ENCODE results near the gene NT5E.
"Not testable (repeated sequence)": the region's sequence is repeated elsewhere in the genome, so short reads cannot be mapped to it uniquely, and the experiment has no call there.

The NT5E gene

DNA sequence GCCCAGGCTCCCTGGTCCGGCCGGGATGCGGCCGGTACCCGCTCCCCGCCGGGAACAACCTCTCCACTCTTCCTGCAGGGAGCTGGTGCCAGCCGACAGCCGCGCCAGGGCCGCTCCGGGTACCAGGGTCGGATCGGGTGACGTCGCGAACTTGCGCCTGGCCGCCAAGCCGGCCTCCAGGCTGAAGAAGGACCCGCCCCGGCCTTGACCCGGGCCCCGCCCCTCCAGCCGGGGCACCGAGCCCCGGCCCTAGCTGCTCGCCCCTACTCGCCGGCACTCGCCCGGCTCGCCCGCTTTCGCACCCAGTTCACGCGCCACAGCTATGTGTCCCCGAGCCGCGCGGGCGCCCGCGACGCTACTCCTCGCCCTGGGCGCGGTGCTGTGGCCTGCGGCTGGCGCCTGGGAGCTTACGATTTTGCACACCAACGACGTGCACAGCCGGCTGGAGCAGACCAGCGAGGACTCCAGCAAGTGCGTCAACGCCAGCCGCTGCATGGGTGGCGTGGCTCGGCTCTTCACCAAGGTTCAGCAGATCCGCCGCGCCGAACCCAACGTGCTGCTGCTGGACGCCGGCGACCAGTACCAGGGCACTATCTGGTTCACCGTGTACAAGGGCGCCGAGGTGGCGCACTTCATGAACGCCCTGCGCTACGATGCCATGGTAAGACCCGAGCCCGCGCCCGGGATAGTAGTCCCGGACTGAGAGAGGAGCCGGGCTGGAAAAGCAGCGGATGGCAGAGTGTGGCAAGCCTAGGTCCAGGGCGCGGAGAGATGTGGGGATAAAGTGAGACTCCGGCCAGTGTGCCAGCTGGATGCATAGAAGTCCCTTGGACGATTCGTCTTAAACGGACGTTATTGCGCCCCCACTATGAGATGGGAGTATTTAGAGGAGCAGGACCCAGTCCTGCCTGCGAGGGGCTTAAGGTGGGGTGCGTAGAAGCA is at the start of gene NT5E:
Gene NT5E, plus strand, starts transcription at position 266 of the 942 bp plus-strand sequence. Its CDS starts 57 bp downstream, at position 323.
- DNase-seq, result no peak

GRCh38 chr6:85400331-85400730 is 49.6 kb upstream of the NT5E start:
- no peak for DNase-seq

DNA sequence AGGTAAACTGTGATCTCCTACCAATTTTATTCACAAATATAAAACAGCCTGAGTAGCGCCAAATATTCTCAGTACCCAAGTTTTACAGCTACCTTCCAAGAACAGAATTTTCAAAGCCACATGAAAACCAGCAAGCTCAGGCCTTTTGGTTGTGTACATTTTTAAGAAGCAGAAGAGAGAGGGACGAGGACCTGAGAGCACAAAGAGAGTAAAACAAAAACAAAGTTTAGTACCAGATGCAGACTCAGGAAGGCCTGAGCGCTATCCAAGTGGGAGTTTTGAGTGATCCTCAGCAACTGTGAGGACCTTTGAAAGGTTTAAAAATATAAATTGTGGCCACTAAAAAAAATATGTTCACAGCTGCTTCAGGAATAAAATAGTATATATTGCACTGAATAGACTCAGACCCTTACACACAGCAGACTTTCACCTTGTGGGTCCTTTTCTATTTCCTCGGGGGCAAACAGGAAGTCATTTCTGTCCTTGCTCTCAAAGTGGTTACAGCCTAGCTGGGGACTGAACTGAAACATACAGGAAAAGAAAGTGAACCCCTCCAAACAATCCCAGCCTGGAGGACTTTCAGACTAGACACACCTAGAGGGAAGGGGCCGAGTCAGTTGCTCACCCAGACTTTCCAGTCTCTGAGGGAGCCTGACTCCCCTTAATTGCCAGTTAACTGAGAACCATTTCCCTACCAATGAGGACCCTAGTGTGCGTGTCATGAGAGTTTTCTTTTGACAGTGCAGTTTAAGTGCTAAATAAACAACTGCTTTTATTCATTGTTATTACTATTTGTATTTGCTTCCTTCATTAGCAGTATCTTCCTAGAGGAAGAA is 48.5 kb upstream of the NT5E start:
- DNase-seq, result no peak

- no peak for DNase-seq
Measured at GRCh38 chr6:85402071-85402470, 47.8 kb upstream of the NT5E start.

GRCh38 chr6:85402922-85403321 is 47.0 kb upstream of the NT5E start:
- DNase-seq, result no peak

- DNase-seq, result no peak
Measured at GRCh38 chr6:85403331-85404015, 46.4 kb upstream of the NT5E start.

DNA sequence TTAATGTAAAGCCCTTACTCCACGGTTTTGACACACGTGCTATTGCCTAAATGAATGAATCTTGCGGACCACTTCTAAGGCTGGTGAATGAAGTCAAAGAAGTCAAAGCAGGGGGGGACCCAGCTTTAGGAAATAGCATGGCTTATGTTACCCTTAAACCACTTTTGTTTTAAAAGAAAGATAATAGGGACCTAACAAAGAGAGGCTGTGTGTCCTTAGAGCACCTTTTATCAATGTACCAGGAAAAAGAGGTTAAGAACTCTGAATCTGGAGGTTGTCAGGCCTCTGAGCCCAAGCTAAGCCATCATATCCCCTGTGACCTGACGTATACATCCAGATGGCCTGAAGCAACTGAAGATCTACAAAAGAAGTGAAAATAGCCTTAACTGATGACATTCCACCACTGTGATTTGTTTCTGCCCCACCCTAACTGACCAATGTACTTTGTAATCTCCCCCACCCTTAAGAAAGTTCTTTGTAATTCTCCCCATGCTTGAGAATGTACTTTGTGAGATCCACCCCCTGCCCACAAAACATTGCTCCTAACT is 45.8 kb upstream of the NT5E start:
- not testable (repeated sequence) for DNase-seq

DNA sequence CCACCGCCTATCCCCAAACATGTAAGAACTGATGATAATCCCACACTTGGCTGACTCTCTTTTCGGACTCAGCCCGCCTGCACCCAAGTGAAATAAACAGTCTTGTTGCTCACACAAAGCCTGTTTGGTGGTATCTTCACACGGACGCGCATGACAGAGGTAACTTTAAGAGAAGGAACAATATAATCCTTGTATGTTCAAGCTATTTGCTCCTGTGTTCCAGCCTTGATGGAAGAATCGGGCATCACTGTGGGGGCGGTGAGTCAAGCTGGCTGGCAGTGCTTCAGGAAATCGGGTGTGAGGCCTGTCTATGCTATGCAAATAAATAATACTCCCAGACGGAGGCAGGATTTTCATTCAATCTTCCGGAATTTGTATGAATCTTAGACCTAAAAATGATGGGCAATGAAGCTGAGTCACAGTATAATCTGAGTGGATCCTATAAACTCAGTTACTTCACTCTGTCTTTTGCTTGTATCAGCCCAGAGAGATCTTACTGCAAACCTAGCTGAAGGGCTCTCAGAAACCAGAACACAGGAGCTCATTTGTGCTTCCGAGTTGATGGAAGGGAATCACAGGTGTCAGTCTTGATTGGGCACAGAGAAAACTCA is 45.2 kb upstream of the NT5E start:
- DNase-seq, result no peak

DNA sequence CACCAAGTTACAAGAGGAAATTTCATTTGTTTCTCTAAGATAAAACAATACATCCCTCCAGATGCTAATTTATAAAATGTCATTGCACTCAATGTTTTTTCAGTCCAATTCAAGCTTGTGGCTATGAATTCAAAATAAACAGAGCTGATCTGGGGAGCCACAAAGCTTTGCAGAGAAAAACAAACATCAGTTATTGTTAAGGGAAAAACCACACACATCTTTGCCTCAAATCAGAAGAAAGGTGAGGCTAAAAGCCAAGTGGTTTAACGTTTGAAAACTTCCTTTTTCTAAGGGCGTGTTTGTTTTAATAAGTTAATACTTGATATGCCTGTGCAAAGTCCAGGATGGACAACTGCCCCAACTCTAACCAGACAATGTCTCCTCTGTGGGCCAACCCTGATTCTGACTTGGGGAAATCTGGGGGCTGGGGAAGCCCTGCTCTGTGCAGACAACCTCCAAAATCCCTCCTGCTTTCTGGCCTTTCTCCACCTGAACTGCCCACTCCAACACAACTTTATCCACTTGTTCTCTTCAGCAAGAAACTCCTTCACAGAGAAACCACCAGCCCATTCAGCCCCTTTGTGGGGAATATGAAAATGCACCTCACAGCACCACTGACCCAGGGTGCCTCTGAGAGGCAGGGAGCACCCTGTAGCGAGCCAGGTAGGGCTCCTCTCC is 44.6 kb upstream of the NT5E start:
- DNase-seq, result no peak

GRCh38 chr6:85405853-85406198 is 44.1 kb upstream of the NT5E start:
- no peak for DNase-seq

DNA sequence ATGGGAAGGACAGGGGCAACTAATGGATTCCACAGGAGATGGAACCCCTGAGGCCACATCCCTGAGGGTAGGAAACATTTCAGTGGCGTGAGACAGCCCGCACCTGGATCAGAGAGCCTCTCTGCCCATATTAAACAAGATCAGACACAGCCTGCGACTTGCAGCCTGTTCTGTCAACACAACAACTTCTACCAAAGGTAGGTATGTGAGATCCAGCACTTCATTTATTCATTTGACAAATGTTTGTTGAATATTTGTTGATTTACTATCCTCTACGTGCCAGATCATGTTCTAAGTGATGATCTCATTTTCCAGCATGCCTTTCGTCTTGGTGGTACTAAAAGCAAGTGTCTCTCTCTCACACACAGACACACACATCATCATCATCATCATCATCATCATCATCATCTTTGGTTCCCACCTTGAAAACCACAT is 43.2 kb upstream of the NT5E start:
- DNase-seq, result no peak

- DNase-seq, result no peak
Measured at GRCh38 chr6:85408039-85408438, 41.8 kb upstream of the NT5E start.

GRCh38 chr6:85412911-85413430 is 36.9 kb upstream of the NT5E start:
- DNase-seq, result no peak

DNA sequence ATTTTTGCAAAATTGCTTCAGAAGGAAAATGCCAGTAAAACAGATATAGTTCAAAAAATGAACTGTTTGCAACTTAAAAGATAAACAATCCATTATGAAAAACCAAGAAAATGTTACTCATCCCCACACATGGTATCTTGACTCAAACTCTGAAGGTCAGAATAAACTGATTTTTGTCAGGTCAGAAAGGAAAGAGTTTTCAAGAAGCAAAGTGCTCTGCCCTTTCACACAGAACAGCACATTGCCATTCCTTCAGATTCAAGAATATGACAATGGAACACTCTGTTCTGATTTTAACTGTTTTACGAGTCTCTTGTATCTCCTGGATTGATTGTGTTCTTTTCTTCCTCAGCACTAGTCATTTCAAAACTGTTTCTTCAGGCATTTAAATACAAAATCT is 33.8 kb upstream of the NT5E start:
- DNase-seq, result no peak

DNA sequence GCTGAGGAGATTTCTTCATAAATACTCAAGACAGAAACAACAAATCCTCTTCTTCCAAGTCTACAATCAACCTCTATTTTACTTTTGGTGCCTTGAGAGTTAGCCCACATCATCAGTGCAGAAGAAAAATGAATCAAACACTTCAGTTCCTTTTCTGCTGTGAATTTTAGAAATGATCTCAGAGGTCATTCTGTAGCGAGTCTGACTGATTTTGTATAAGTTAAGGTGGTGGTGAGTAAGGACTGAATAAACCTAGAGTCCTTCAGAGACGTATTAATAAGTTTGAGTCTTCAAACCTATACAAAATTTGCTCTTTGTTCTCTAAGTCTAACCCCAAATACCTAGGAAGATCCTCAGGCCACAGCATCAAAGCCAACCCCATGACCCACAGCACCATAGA is 33.1 kb upstream of the NT5E start:
- no peak for DNase-seq

- no peak for DNase-seq
Measured at GRCh38 chr6:85417336-85417735, 32.5 kb upstream of the NT5E start.

GRCh38 chr6:85418059-85418458 is 31.8 kb upstream of the NT5E start:
- no peak for DNase-seq

- no peak for DNase-seq
Measured at GRCh38 chr6:85419046-85419759, 30.7 kb upstream of the NT5E start.

GRCh38 chr6:85420551-85420950 is 29.3 kb upstream of the NT5E start:
- no peak for DNase-seq

DNA sequence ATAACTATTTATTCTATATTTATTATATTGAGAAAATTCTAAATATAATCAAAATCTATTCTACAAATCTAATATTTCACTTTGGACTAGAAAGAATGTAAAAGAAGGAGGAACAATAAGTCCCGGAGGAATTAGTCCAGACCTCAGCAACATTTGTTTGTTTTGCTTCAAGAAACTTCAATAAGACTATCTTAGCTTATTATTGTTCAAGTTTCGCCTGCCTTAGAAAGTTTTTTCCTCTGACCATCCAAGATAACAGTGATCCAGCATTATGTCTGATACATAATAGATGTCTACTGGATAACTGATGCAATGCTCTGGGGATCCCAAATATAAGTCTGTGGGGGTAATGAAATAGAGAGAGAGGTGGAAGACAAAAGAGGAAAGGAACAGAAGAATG is 28.7 kb upstream of the NT5E start:
- DNase-seq, result no peak

- no peak for DNase-seq
Measured at GRCh38 chr6:85421972-85422371, 27.9 kb upstream of the NT5E start.

All from NK-92 treated with Interleukin-12 subunit alpha and Interleukin-12 subunit beta, amount 100 ng/mL, for 24 hours (cell line).